HepG2 (cell line): ENCODE measurements around the gene CHCHD6. TPM values are rescaled to one million over a fixed set of nuclear protein-coding genes. Genes with fewer than 3 reads are reported as not detected.

Experiments used
- MATR3 ChIP-seq: sonication (generic); formaldehyde crosslinking; IDR thresholded peaks from 2 replicates; pipeline ENCODE4 v1.4.0; 2020; ENCODE audit warnings: missing genetic modification reagents
- POLR2G ChIP-seq: fragments of 200-400 bp; formaldehyde crosslinking; IDR thresholded peaks from 2 replicates; pipeline ENCODE4 v1.6.1; 2018; ENCODE audit warnings: mild to moderate bottlenecking, low read depth, low read length, moderate library complexity
- YY1 ChIP-seq: IDR thresholded peaks from 2 replicates; pipeline ENCODE4 v1.6.1; 2011; ENCODE audit warnings: low read length, low read depth, moderate library complexity, mild to moderate bottlenecking; ENCODE audit not compliant: insufficient read depth, insufficient replicate concordance
- ZBTB40 ChIP-seq, 2 experiments: fragments of 450-650 bp in 1 of 2; sonication (generic) in 1 of 2; formaldehyde crosslinking in 1 of 2; IDR thresholded peaks; 2 replicates each; pipeline versions ENCODE4 v1.6.1 to v1.8.0; 2016 to 2022; ENCODE audit warnings: antibody characterized with exemption in 1 of 2, mild to moderate bottlenecking in 1 of 2, missing genetic modification reagents in 1 of 2
- ZKSCAN1 ChIP-seq: fragments of 150-350 bp; IDR thresholded peaks from 2 replicates; pipeline ENCODE4 v1.6.1; 2014; ENCODE audit warnings: low read length
- ZNF296 ChIP-seq: sonication (generic); formaldehyde crosslinking; conservative IDR thresholded peaks from 2 replicates; pipeline ENCODE4 v1.5.0; 2020; ENCODE audit warnings: mild to moderate bottlenecking, missing genetic modification reagents
- ZNF33B ChIP-seq: sonication (generic); formaldehyde crosslinking; IDR thresholded peaks from 2 replicates; pipeline ENCODE4 v1.5.1; 2020; ENCODE audit warnings: mild to moderate bottlenecking, missing genetic modification reagents
- polyA plus RNA-seq, 8 experiments: library from polyadenylated mRNA; depleted of rRNA in 3 of 8; stranded (reverse) in 7 of 8; unstranded in 1 of 8; fragments of >200 nt; fragmentation: Illumina TruSeq in 4 of 8; extraction: Trizol in 4 of 8; gene quantifications; 2 replicates each; pipeline versions ENCODE4 v1.2.1 to v1.2.3, GENCODE V29; 2011 to 2016; ENCODE audit warnings: low read depth in 4 of 8, missing spikeins in 1 of 8, mixed read lengths in 1 of 8; ENCODE audit not compliant: insufficient read depth in 1 of 8
- total RNA-seq, 5 experiments: library from RNA; depleted of rRNA; stranded (reverse); fragments of >200 nt; fragmentation: Illumina TruSeq; extraction: Trizol; gene quantifications; 2 replicates each; pipeline ENCODE4 v1.2.3, GENCODE V29; 2016; ENCODE audit warnings: low read depth in 1 of 5
- TF ChIP-seq, protein P1 (sequence below): sonication (generic); formaldehyde crosslinking; conservative IDR thresholded peaks from 2 replicates; pipeline ENCODE4 v1.4.0; 2020; ENCODE audit warnings: missing genetic modification reagents

CHCHD6 gene
- total and polyA plus RNA-seq, 2 of the 13 experiments (the other 11 are each of a cell fraction or from before 2014, with no cell fraction given), result 20.3 to 20.8 TPM

DNA sequence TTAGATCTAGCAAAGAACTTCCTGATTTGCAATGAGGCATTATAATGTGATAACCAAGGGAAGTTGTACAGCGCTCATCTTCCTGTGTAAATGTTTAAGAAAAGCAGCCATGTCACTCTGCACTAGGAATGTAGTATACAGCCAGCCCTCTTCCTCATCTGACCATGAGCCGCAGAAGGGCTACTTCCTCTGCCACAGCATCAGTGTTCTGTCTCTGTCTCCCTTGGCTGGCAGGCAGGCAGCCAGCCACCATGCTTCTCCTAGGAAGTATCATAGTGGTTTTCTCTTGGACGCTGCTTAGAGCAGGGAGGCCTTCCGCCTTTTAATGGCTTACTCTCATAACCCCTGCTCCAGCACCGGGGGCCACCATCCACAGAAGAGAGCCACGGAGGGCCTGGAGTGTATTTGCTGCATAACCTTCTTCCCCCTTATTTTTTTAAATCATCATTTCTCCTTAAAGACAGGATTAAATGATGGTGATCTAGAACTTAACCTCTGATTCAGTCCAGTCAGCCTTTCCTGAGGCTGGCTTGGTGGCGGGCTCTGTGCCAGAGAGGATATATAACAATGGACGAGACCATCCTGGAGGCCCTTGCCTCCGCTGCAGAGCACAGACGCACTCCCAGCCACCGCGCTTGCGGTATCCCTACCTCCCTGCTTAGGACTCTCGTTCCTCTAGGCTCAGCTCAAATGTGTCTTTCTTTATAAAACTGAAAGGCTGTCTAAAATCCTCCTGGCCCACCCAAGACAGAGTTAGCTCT, 221.6 kb downstream of the CHCHD6 start (continued):
- TF ChIP-seq ZBTB40 (IDR thresholded peaks at IDR 0.05) (no peak), ZBTB40 (CRISPR knock-in tag; IDR thresholded peaks at IDR 0.05) (no peak), YY1 (no peak), ZKSCAN1 (no peak), POLR2G (no peak), MATR3 (CRISPR knock-in tag) (no peak), ZNF33B (no peak), ZNF296 (CRISPR knock-in tag) (no peak)
- TF ChIP-seq, protein P1, sequence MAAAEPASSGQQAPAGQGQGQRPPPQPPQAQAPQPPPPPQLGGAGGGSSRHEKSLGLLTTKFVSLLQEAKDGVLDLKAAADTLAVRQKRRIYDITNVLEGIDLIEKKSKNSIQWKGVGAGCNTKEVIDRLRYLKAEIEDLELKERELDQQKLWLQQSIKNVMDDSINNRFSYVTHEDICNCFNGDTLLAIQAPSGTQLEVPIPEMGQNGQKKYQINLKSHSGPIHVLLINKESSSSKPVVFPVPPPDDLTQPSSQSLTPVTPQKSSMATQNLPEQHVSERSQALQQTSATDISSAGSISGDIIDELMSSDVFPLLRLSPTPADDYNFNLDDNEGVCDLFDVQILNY (CRISPR knock-in tag), result no peak
